ENCODE results near the gene DDX42. TPM values are rescaled to one million over a fixed set of nuclear protein-coding genes. Genes with fewer than 3 reads are reported as not detected.

DDX42 gene
- total RNA-seq, 1 experiment from 2014 or later: 174 TPM

DNA sequence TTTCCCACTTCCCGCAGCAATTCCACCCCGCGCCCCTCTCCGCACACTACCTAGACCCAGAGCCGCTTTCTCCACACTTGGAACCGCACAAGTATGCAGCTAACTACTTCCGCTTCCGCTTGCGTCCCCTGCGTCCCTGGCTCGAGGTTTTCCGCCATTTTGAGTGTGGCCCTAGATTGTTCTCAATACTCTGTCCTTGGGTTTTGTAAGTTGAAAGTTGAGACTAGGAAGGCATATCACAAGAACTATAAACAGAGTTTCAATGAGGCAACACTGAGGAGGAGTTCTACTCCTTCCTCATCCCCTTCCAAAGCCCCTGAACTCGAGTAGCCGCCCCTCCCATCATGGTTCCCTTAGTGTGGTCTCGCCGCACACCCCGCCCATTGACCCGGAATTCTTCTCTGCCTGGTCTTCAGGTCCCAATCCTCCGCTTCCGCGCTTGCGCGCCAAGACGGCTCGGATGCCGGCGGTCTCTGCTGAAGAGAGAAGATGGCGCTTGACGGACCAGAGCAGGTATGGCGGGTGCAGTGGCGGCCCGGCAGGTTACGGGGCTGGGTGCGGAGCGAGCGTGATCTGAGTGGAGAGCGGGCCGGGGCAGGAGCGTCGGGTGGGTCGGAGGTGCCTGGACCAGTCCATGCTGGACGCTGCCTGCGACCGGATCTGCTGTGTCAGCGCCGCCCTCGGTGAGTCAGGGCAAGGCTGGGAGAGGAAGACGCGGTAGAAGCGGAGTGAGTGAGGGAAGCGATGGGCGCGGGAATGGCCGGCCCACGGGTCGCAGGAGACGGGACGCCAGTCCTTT lies 53.2 kb downstream of the DDX42 start, which contains the start of the genes FTSJ3 and PSMC5 (continued):
- TF ChIP-seq REST (IDR thresholded peaks at IDR 0.05; ENCODE audit: low read depth) (no peak), SRF (IDR thresholded peaks at IDR 0.05; ENCODE audit: low read depth) (no peak)

GRCh38 chr17:63827801-63828221 lies 53.8 kb downstream of the DDX42 start:
- ChIA-PET POLR2A (interaction anchor here (1.4 to 4.3 kb wide), 2 partner anchors 11 to 54 kb away, joined by 7 to 16 read pairs; partner anchors contain the start of genes CCDC47 and DDX42), CTCF (no interaction called here), RAD21 (ENCODE audit: low non-redundant PET in 1 of 2, low total read pairs in 2 of 2, uncharacterized antibody in 2 of 2, unreplicated experiment in 2 of 2) (interaction anchor here in 1 of 2 experiments (0.6 kb wide), 1 partner anchor 400 kb away, joined by 3 read pairs; no protein-coding TSS in a partner anchor)
- TF ChIP-seq ELF1 (IDR thresholded peaks at IDR 0.05; ENCODE audit: borderline replicate concordance, low read depth) (no peak), REST (IDR thresholded peaks at IDR 0.05; ENCODE audit: low read depth) (no peak), TCF7L2 (IDR thresholded peaks at IDR 0.05; ENCODE audit: borderline replicate concordance, extremely low read depth, insufficient read depth, insufficient read length) (no peak), MAX (IDR thresholded peaks at IDR 0.05) (no peak), CTCF (IDR thresholded peaks at IDR 0.05 in 2 of 3, conservative IDR thresholded peaks at IDR 0.05 in 1 of 3; ENCODE audit: borderline replicate concordance in 1 of 3, insufficient read depth in 1 of 3, low read depth in 2 of 3, low read length in 2 of 3) (no peak)
- no TSS peak for BruUV-seq (replicated peaks)
- intact Hi-C loops (cut with micrococcal nuclease): loop anchor here (1.0 to 5.0 kb wide), 3 partner anchors 11 to 131 kb away; partner anchors contain the start of gene CCDC47
- Histone ChIP-seq H3K9me3 (ENCODE audit: control insufficient read depth in 1 of 2, insufficient read depth in 1 of 2, low read depth in 1 of 2, low read length in 2 of 2) (no peaks in the 10 kb centered on the region), H2AFZ (ENCODE audit: low read depth, low read length, poor library complexity, severe bottlenecking) (no peak overlapping the region), H3K79me2 (ENCODE audit: insufficient read depth, low read length) (peaks cover 86% of the 10 kb centered on the region), H3K4me1 (ENCODE audit: control insufficient read depth in 1 of 2, insufficient read depth in 2 of 2, low read length in 2 of 2) (peaks cover 8 to 16% of the 10 kb centered on the region in 2 experiments), H3K4me3 (replicated peaks in 1 of 2; ENCODE audit: low read depth in 1 of 2, low read length in 2 of 2) (peak overlapping the region; percentile 81 to 85), H3K9me2 (ENCODE audit: insufficient read depth) (no peaks in the 10 kb centered on the region), H4K20me1 (ENCODE audit: insufficient read depth) (no peaks in the 10 kb centered on the region), H3K36me3 (ENCODE audit: control insufficient read depth in 1 of 2, insufficient read depth in 2 of 2, low read length in 2 of 2) (peaks cover 62 to 71% of the 10 kb centered on the region in 2 experiments; a peak in 3 of 4 replicates), H3K4me2 (ENCODE audit: low read length) (peak overlapping the region; percentile 84), H3K27ac (ENCODE audit: low read depth, low read length) (peak overlapping the region; percentile 81), H3K27me3 (ENCODE audit: insufficient read depth, low read length) (no peaks in the 10 kb centered on the region), H3K9ac (ENCODE audit: low read length) (peak overlapping the region; percentile 88)
- ATAC-seq (no peak; the same call in 1 of the 2 replicates), DNase-seq (ENCODE audit: low read depth, low spot score) (no peak)
